Neural cell (in vitro differentiated cells): Measurements from ENCODE around the gene TPM1. TPM values are rescaled to one million over a fixed set of nuclear protein-coding genes. Genes with fewer than 3 reads are reported as not detected.
A peak's percentile ranks its signal among the peaks of the same experiment; 100 is the strongest.

Experiments used
- H2AFZ ChIP-seq: fragments of 200-600, 300-800 bp; sonication (generic), shearing (Covaris generic); 2 replicates; pipeline ENCODE4 v1.6.0; 2014; ENCODE audit warnings: low read depth, mild to moderate bottlenecking, antibody characterized with exemption, low read length, moderate library complexity
- H3F3A ChIP-seq: fragments of 200-600 bp; shearing (Covaris generic); 2 replicates; pipeline ENCODE4 v1.6.1; 2016; ENCODE audit warnings: mild to moderate bottlenecking, moderate library complexity, mixed read lengths, antibody characterized with exemption, low read length; ENCODE audit not compliant: insufficient read depth, poor library complexity, severe bottlenecking
- H3K27ac ChIP-seq: fragments of 200-600, 300-800 bp; sonication (generic), shearing (Covaris generic); 2 replicates; pipeline ENCODE4 v1.5.1; 2014; ENCODE audit warnings: mild to moderate bottlenecking, low read length, moderate library complexity
- H3K27me3 ChIP-seq: fragments of 300-800, 200-600 bp; sonication (generic), shearing (Covaris generic); 2 replicates; pipeline ENCODE4 v1.6.0; 2014; ENCODE audit warnings: mild to moderate bottlenecking, low read depth, low read length, moderate library complexity; ENCODE audit not compliant: insufficient read depth
- H3K36me3 ChIP-seq: fragments of 300-800, 200-600 bp; sonication (generic), shearing (Covaris generic); 2 replicates; pipeline ENCODE4 v1.5.1; 2014; ENCODE audit warnings: mild to moderate bottlenecking, antibody characterized with exemption, low read length, moderate library complexity; ENCODE audit not compliant: insufficient read depth
- H3K4me2 ChIP-seq: fragments of 300-800, 200-600 bp; sonication (generic), shearing (Covaris generic); 2 replicates; pipeline ENCODE4 v1.6.0; 2014; ENCODE audit warnings: mild to moderate bottlenecking, low read length
- H3K4me3 ChIP-seq: fragments of 300-800, 200-600 bp; sonication (generic), shearing (Covaris generic); 2 replicates; pipeline ENCODE4 v1.5.1; 2014; ENCODE audit warnings: mild to moderate bottlenecking, low read length, moderate library complexity
- H3K79me2 ChIP-seq: fragments of 200-600 bp; shearing (Covaris generic); replicated peaks from 2 replicates; pipeline ENCODE4 v1.6.0; 2014; ENCODE audit warnings: mild to moderate bottlenecking, low read length, moderate library complexity; ENCODE audit not compliant: insufficient read depth
- H3K9ac ChIP-seq: fragments of 300-800, 200-600 bp; sonication (generic), shearing (Covaris generic); 2 replicates; pipeline ENCODE4 v1.6.1; 2016; ENCODE audit warnings: mild to moderate bottlenecking, low read length, mixed read lengths
- H3K9me2 ChIP-seq: fragments of 200-600 bp; shearing (Covaris generic); 2 replicates; pipeline ENCODE4 v1.6.1; 2016; ENCODE audit warnings: mild to moderate bottlenecking, low read length, mixed read lengths; ENCODE audit not compliant: insufficient read depth
- H3K9me3 ChIP-seq: fragments of 200-600, 300-800 bp; sonication (generic), shearing (Covaris generic); 2 replicates; pipeline ENCODE4 v1.6.1; 2016; ENCODE audit warnings: mild to moderate bottlenecking, mixed run types, low read length, moderate library complexity, mixed read lengths
- H4K20me1 ChIP-seq: fragments of 200-600 bp; shearing (Covaris generic); 2 replicates; pipeline ENCODE4 v1.6.1; 2016; ENCODE audit warnings: mild to moderate bottlenecking, mixed run types; ENCODE audit not compliant: insufficient read depth
- CTCF ChIP-seq: fragments of 450-650 bp; IDR thresholded peaks from 2 replicates; pipeline ENCODE4 v1.5.1; 2014; ENCODE audit warnings: antibody characterized with exemption, mild to moderate bottlenecking, moderate library complexity; ENCODE audit not compliant: poor library complexity, severe bottlenecking
- EP300 ChIP-seq: fragments of 450-650 bp; conservative IDR thresholded peaks from 2 replicates; pipeline ENCODE4 v1.6.1; 2014; ENCODE audit warnings: antibody characterized with exemption, mild to moderate bottlenecking, moderate library complexity; ENCODE audit not compliant: poor library complexity, severe bottlenecking
- EZH2 ChIP-seq: fragments of 200-600, 300-800 bp; shearing (Covaris generic), sonication (generic); IDR thresholded peaks from 2 replicates; pipeline ENCODE4 v1.6.1; 2014; ENCODE audit warnings: antibody characterized with exemption, low read length, borderline replicate concordance, mild to moderate bottlenecking; ENCODE audit not compliant: insufficient read depth, poor library complexity, severe bottlenecking
- MXI1 ChIP-seq: fragments of 450-650 bp; conservative IDR thresholded peaks from 2 replicates; pipeline ENCODE4 v1.6.1; 2014; ENCODE audit warnings: antibody characterized with exemption, mild to moderate bottlenecking; ENCODE audit not compliant: poor library complexity, severe bottlenecking
- POLR2AphosphoS5 ChIP-seq: IDR thresholded peaks from 2 replicates; pipeline ENCODE4 v1.6.1; 2012
- RAD21 ChIP-seq: fragments of 450-650 bp; conservative IDR thresholded peaks from 2 replicates; pipeline ENCODE4 v1.6.1; 2014; ENCODE audit warnings: antibody characterized with exemption, mild to moderate bottlenecking, moderate library complexity
- SMC3 ChIP-seq: fragments of 450-650 bp; conservative IDR thresholded peaks from 2 replicates; pipeline ENCODE4 v1.6.1; 2014; ENCODE audit warnings: antibody characterized with exemption, mild to moderate bottlenecking, moderate library complexity; ENCODE audit not compliant: poor library complexity
- TAF1 ChIP-seq: IDR thresholded peaks from 2 replicates; pipeline ENCODE4 v1.6.1; 2012; ENCODE audit warnings: low read depth
- polyA plus RNA-seq: library from polyadenylated mRNA; depleted of rRNA; stranded (reverse); fragments of >200 nt; gene quantifications from 2 replicates; pipeline ENCODE4 v1.2.3, GENCODE V29; 2014
- TF ChIP-seq, protein P1 (sequence below): IDR thresholded peaks from 2 replicates; pipeline ENCODE4 v1.6.1; 2012; ENCODE audit warnings: borderline replicate concordance

The TPM1 gene
- polyA plus RNA-seq, 1 donor from 2014 or later: 254 TPM

DNA sequence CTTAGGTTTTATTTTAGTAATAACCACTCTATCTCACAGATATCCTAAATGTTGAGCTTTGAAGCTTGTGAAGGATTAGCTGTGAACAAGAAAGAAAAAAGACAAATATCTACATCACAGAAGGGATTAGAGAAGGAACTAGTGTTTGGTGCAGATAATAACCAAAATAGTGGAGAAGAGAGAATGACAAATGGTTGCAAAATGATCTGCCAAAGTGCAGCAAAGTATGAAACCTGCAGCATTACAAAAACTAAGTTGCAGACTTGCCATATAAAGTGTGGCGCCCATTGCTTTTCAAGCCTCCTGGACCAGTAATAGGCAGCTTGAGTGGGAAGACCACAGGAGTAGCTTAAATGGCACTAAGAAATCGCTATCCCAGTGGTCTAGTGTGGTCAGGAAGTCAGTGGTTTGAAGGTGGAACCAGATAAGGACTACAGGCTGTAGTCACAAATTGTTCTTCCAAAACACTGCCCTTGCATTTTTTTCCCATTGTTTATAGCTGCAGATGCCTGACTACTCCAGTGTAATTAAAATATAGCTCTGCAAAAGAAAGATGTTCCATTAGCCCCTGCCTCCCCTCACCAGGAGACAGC, 20.7 kb downstream of the TPM1 start:
- Histone ChIP-seq H3K79me2 (no peaks in the 10 kb centered on the region), H3K9me2 (no peaks in the 10 kb centered on the region), H3K9me3 (no peaks in the 10 kb centered on the region), H3K36me3 (peaks cover 25% of the 10 kb centered on the region), H3F3A (no peaks in the 10 kb centered on the region), H3K9ac (no peak overlapping the region), H3K27ac (peak overlapping the region; percentile 58), H3K4me3 (no peak overlapping the region), H3K27me3 (no peaks in the 10 kb centered on the region), H4K20me1 (no peaks in the 10 kb centered on the region), H3K4me2 (no peak overlapping the region), H2AFZ (no peak overlapping the region)
- TF ChIP-seq SMC3 (no peak), CTCF (no peak), EZH2 (no peak), MXI1 (no peak), POLR2AphosphoS5 (no peak), RAD21 (no peak), TAF1 (no peak), EP300 (no peak)
- TF ChIP-seq, protein P1, sequence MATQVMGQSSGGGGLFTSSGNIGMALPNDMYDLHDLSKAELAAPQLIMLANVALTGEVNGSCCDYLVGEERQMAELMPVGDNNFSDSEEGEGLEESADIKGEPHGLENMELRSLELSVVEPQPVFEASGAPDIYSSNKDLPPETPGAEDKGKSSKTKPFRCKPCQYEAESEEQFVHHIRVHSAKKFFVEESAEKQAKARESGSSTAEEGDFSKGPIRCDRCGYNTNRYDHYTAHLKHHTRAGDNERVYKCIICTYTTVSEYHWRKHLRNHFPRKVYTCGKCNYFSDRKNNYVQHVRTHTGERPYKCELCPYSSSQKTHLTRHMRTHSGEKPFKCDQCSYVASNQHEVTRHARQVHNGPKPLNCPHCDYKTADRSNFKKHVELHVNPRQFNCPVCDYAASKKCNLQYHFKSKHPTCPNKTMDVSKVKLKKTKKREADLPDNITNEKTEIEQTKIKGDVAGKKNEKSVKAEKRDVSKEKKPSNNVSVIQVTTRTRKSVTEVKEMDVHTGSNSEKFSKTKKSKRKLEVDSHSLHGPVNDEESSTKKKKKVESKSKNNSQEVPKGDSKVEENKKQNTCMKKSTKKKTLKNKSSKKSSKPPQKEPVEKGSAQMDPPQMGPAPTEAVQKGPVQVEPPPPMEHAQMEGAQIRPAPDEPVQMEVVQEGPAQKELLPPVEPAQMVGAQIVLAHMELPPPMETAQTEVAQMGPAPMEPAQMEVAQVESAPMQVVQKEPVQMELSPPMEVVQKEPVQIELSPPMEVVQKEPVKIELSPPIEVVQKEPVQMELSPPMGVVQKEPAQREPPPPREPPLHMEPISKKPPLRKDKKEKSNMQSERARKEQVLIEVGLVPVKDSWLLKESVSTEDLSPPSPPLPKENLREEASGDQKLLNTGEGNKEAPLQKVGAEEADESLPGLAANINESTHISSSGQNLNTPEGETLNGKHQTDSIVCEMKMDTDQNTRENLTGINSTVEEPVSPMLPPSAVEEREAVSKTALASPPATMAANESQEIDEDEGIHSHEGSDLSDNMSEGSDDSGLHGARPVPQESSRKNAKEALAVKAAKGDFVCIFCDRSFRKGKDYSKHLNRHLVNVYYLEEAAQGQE: no peak

DNA sequence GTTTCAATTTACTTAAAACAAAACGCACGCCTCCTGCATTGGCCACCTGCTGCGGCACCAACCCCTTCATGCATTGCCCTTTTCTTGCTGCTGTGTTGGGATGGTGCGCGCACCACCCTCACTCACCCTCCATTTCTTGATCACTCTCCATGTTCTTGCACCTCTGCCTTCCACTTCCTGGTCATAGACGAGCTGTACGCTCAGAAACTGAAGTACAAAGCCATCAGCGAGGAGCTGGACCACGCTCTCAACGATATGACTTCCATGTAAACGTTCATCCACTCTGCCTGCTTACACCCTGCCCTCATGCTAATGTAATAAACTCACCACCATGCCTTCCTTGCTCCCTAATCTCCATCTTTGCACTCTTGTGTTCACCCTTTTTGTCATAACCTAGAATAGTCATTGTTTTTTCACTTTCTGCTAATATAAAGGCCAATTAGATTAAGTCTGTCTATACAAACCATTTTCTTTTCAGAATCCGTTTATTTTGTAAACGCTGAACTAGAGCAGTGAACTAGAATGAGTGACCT, 21.4 kb downstream of the TPM1 start:
- H3K27me3 ChIP-seq: no peaks in the 10 kb centered on the region
- H3K4me2 ChIP-seq: no peak overlapping the region
- peaks cover 22% of the 10 kb centered on the region for H3K36me3 ChIP-seq
- no peaks in the 10 kb centered on the region for H3K79me2 ChIP-seq
- no peaks in the 10 kb centered on the region for H3K9me2 ChIP-seq
- H3K4me3 ChIP-seq: no peak overlapping the region
- H2AFZ ChIP-seq: no peak overlapping the region
- no peaks in the 10 kb centered on the region for H3F3A ChIP-seq
- H3K27ac ChIP-seq: peak overlapping the region; percentile 58
- TF ChIP-seq SMC3: no peak
- no peaks in the 10 kb centered on the region for H4K20me1 ChIP-seq
- no peak overlapping the region for H3K9ac ChIP-seq
- H3K9me3 ChIP-seq: no peaks in the 10 kb centered on the region
